NOMO-1 treated with DMSO at 0.1 percent for 48 hours (cell line): Measurements from ENCODE around the gene TBC1D22A.

ENCODE experiments used
- DNase-seq: peaks from one replicate; lab custom pipeline; 2025; ENCODE audit not compliant: unreplicated experiment; lab: John Stamatoyannopoulos, UW

Gene TBC1D22A

DNA sequence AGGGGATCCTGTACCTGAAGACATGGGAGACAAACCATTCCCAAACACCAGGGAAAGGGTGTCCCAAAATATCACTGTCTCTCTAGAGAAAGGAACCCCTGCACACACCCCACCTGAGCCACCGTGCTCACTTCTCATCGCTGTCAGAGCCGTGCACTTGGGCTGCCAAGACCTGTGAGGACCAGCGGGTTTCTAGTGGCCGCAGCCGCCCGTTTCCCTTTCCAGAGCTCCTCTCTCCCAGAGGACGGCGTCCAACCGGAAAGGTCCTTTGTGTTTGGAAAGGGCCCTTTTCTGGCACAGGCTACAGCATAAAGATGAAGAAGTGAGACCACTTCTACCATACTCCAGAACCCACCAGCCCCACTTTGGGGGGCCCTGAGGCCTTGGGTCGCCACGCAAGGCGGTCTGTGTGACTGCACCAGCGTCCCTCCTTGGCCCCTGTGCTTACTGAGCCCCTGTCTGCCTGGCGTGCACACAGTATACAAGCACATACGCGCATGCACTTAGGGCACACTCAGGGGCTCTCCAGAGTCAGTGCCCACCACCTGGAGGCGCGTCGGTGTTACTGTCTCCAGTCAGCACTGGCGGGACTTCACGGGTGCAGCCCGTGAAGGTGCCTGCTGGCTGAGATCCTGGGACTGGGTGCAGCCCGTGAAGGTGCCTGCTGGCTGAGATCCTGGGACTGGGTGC is 381.8 kb downstream of the TBC1D22A start:
- DNase-seq: no peak

DNA sequence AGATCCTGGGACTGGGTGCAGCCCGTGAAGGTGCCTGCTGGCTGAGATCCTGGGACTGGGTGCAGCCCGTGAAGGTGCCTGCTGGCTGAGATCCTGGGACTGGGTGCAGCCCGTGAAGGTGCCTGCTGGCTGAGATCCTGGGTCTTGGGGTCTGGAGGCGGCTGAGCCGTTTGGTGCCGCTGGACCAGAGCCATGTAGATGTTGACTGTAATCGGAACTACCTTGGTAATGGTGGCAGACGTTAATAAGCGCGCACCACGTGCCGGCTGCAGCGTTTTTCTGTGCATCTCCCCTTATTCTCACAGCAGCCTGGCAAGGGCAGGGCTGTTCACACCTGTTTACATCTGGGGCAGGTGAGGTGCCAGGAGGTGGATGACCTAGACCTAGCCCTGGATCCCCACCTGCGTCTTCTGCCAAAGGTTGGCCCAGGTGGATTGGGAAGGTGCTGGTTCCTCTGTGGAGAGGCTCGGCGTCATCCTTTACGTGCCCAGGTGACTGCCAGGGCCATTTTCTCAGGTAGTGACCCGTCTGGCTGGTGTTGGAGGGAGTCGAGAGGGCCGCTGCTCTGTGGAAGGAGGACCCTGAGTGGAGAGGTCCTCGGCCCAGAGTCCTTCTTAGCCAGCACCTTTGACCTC is 382.5 kb downstream of the TBC1D22A start:
- no peak for DNase-seq

DNA sequence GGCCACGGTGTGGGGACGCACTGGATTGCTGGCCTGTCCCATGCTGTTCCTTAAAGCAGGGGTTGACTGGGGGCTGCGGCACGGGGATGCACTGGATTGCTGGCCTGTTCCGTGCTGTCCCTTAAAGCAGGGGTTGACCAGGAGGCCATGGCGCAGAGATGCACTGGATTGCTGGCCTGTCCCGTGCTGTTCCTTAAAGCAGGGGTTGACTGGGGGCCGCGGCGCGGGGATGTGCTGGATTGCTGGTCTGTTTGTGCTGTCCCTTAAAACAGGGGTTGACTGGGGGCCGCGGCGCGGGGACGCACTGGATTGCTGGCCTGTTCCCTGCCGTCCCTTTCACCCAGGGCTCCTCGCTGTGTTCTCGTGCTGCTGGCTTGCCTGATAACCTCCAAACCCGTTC is 383.4 kb downstream of the TBC1D22A start:
- DNase-seq: no peak

DNA sequence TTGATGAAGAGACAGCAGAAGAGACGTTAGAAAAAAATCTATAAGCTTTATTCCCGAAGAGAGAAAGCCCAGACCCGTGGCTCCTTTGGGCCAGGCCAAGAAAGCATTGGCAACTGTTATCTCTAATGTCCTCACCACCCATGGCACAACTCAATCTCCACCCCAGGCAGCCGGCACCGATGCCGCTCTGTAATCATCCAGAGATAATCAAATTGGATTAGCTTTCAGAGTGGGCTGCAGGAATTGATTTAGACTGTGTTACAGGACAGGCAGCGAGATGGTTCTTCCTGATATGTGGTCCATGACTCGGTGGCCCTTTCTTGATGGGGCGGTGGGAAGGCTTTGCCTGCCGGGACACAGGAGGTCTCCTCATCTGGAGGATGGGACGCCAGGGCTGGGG is 383.9 kb downstream of the TBC1D22A start:
- DNase-seq: no peak

DNA sequence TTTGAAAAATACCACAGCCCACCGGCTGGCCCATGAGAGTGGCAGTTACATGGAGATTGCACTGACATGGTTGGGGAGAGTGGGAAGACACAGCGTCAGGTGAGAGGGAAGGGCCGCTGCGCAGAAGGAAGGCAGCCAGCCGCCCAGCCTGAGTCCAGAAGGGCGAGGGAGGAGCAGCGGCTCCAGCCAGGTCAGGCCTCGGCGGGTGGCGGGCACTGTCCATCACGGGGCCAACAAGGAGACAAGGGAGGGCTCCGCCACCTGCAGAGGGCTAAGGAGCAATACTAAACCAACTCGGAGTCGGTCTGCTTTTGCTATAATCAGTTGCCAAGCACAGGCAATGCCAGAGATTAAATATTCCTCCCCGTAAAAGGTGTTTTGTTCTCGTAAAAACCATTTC is 384.5 kb downstream of the TBC1D22A start:
- no peak for DNase-seq

DNA sequence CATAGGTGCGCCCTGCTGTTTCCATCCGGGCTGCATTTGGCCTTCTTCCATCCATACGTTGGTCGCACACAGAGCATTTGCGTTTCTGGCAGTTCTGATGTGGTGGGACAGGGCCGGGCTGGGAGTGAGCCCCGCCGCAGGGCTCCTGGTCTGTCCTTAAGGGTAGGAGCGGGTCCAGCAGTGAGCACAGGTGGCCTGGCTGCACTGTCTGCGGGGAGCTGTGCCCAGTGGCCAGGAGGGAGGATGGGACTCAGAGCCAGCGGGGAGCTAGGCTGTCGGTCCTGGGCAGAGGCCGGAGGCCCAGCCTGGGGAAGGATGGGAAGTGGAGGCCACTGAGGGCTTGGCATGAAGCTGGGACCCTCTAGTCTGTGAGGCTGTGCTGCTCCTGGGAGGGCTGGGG is 385.1 kb downstream of the TBC1D22A start:
- DNase-seq: no peak

DNA sequence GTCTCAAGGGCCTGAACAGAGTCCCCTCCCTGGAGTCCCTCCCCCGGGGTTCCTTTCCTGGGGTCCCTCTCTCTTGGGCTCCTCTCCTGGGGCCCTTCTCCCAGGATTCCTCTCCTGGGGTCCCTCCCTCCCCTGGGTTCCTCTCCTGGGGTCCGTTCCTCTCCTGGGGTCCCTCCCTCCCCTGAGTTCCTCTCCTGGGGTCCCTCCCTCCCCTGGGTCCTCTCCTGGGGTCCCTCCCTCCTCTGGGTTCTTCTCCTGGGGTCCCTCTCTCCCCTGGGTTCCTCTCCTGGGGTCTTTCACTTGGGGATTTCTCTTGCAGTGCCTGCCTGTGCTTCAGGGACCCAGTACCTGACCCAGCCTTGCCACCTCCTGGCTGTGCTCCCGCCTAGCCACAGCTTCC is 386.1 kb downstream of the TBC1D22A start:
- DNase-seq: no peak

DNA sequence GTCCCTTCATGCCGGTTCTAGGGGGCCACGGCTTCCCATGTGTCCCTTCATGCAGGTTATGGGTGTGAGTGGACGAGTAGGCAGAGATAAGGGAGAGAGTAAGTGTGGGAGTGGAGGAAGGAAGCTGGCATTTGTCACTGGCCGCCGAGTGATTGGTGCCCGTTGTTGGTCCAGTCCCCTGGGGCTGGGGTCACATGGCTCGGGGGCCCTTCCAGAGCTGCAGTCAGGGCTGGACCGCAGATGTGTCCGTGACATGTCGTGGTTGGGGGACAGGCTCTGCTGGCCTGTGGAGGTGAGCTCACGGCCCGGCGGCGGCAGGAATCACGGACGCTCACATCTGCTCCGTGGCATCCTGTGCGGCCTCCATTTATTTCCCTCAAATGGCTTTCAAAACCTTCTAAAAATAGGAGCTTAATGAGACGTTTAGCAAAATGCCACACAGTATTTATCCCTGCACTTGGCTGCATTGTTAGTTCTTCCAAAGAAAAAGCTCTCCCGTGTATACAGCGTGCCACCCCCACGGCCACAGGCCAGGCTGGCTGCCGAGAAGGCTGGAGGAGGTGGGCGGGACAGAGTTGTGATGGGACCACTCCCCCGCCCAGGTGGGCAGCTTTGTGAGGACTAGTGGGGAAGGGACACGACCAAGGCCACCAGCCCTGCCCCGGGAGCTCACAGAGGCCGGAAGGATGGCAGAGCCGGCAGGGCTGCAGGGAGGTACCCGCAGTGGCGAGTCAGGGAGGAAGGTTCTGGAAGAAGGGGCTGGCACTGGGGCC is 386.7 kb downstream of the TBC1D22A start:
- no peak for DNase-seq

DNA sequence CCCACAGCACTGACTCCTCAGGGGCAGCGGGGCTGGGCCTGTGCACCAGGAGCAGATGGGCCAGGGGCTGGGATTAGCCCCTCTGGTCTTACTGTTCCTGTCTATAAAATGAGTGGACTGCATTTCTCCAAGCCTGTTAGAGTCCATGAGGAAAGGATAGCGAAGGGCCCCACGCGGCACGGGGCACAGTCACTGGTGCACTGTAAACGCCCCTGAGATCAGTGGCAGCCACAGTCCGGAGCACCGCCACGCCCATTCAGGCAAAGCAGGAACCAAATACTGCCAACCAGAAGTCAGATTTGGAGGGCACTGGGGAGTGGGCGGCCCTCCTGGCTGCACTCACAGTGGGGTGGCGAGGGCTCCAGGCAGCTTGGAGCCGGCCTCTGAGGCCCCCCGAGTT is 387.5 kb downstream of the TBC1D22A start:
- DNase-seq: no peak

DNA sequence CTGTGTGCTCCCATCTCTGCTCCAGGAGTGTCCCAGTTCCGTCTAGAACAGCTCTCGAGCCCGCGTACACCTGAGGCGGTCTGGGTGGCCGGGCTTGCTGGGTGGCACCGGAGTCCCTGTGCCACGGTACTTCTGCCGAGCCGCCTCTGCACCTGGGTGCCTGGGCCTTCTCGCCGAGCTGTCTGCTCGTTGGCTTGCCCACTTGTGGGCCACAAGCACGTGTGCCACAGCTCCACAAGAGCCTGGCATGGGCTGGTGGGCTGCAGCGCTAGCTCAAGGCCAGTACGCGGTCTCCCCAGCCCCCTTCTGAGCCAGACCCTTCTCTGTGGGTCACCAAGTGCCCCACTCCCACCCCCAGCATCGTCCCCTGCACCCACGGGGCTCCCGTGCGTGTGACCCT is 388.0 kb downstream of the TBC1D22A start:
- no peak for DNase-seq

DNA sequence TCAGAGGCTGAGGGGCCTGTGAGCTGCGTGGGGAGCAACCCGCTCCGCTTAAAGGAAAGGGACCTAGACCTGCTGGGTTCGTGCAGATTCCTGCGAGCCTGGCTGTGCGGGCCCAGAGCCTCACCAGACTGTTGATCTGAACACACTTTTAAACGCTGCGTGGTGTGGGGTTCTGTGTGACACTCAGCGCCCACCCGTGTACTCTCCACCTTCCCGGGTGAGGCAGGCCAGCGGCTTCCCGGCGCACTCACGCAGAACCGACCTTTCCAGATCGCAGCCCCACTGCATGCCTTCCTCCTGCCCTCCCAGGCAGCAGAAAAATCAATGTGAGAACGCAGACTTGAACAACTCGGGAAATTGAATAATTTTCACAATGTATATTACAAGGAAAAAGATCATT is 388.6 kb downstream of the TBC1D22A start:
- DNase-seq: no peak

DNA sequence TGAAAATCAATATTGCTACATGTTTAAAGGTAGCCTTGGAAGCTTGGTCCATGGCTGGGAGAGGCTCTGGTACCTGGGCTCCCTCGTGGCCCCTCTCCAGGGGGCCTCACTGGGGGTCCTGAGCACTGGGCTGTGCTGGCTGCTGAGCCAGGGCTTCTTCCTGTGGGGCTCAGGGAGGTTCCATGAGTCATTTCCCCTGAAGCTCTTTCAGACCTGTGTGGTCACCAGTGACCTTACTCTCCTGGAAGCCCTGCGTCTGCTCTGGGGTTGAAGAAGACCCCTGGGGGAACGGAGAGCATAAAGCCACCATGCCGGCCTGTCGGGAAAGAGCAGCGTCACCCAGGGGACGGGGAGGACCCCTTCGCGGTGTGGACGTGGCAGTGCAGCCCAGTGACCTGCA is 389.0 kb downstream of the TBC1D22A start:
- no peak for DNase-seq

DNA sequence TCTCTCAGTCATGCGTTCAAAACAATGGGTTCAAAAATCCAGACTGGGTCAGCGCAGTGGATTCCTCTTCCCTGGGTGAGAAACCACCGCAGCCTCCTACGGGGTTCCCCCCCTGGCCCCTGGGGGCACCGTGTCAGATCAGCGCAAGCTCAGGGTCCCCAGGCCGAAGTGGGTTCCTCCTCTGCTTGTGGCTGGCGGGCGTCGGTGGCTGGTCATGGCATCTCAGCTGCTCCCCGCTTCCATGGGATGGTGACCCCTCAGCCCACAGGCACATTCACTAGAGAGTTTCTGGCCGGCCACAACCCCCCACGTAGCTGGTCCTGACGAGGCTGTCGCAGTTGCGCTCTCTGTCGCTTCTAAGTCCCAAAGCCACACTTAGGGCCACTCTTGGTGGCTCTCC is 389.8 kb downstream of the TBC1D22A start:
- DNase-seq: no peak

DNA sequence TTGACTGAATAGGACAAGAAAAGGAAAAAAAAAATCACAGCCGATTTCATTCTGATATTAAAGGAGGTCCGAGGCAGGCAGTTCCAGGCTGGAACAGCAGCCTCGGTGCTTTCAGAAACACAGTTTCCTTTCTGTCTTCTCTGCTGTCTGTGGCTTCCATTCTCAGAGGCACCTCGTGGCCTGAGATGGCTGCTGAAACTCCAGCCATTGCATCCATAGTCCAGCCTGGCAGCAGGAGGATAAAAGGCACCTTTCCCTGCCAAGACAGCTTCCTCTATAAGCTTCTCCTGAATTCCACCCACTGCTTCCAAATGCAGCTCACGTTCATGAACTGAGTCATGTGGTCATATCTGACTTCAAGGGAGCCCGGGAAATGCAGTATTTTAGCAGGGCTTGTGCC is 390.5 kb downstream of the TBC1D22A start:
- no peak for DNase-seq

DNA sequence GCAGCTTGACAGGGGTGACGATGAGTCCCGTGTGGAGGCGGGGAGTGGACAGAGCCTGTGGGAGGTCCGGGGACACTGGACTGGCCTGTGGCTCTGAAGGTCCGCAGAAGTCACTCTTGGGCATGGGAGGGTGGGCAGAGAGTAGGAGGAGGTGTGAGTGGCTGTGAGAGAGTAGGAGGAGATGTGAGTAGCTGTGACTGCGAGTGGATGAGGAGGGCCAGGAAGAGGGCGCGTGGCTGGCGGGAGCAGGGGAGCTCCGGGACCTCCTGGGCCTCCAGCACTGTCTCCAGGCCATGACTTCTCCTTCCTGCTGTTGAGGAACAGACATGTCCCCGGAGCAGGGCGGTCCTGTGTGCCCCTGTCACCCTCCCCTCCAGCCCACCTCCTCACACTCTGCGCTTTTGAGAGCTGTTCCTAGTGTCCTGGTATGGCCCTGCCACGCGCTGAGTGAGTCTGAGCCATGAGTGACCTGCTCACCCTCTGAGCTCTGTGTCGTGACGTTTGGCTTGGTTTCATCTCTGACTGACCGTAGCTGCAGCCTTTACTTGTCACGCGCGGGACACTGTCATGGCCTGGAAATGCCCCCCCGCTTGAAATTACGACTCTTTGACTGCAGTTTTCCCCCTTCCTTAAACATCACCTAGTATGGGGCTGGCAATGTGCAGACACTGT is 391.5 kb downstream of the TBC1D22A start:
- no peak for DNase-seq

DNA sequence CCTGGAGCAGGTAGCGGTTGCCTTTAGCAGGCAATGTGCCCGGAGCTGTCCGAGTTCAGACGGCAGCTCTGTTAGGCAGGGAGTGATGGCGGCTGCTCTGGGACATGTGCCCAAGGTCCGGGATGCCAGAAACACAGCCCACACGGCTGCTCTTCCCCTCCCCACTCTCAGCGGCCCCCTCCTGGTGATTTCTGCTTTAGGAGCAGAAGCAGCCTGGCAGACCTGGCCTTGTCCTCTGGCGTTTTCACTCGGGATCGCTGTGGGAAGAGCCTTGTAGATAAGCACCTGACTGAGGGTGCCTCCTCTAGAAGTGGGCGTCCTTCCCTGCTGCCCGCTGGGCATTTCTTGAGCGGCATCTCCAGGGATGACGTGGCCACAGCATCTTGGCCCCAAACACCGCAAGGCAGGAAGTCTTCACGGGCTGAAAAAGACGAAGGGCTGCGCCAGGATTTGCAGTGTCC is 392.2 kb downstream of the TBC1D22A start:
- no peak for DNase-seq

DNA sequence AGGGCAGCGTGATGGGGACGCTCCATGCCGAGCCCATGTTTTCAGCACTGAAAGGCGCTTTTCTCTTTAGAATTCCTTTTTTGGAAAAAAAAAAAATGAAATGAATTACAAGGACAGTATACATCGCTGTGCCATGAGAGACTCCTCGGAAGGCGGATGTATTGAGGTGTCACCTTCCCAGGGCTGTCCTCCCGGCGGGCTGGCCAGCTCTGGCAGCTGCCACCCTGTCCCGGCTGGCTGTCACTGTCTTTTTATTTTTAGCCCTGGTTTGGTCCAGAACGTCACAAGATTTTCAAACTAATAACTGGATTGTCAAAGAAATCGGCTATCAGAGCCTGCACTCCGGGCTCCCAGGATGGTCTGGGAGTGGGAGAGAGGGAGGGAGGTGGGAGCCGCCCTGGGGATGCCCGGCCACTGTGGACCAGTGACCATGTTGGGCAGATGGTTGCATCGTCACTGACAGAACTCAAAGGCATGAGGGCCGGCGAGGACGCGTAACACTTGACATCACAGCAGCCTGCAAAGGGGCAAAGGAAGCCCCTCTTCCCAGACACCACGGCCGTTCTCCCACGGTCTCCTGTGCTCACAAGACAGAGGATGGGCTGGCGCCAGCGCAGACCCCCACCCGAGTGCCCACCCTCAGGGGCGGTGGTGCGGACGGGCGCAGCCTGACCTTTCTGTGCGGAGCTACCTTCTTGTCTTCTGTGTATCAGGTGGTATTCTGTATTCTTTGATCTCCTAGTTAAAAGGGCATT is 392.9 kb downstream of the TBC1D22A start:
- DNase-seq: no peak

DNA sequence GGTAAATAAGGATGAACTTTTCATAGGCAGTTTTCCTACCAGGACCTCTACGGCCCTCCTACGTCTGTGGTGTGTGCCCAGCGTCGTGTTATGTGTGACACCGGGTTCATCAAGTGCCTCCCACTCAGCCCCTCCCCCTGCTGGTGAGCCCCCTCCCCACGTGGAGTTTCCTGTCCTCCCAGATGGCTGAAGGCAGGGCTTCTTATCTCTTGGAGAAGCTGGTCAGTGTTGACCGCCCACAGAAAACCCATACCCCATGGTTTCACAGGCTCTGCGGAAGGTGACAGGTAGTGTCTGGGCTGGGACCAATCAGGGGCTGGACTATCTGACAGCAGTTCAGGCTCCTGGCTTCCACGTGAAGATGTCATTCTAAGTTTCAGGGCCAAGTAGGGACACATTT is 393.5 kb downstream of the TBC1D22A start:
- no peak for DNase-seq

DNA sequence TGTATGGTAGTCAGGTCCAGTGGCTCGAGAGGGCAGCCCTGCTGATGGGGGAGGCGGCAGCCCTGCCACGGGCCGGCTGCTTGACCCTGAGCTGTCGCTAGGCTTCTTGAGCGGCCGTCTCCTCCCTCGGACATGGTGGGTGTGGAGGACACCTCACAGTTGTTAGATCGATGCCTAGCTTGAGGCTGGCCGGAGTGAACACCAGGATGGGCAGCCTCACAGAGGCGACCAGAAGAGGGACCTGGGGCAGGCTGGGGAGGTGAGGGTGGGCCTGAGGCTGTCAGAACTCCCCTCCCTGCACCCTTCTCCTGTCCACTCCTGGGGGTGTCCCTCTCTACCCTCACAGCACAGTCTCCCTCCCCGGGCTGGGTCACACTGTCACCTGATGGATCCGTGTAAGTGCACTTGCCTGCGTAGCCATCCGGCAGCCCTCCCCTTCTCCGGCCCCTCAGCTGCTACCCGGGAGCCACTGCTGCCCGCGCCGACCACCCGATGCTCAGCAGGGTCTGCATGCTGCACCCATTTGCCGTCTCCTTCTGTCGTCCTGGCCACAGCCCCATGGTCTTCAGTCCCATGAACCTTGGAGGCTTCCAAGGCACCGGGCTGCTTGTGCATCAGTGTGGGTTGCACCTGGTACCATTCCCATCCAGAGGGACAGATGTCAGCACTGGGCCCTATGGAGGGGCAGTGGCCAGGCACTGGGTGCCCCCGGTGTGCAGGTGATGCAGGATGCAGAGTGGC is 394.1 kb downstream of the TBC1D22A start:
- DNase-seq: no peak

DNA sequence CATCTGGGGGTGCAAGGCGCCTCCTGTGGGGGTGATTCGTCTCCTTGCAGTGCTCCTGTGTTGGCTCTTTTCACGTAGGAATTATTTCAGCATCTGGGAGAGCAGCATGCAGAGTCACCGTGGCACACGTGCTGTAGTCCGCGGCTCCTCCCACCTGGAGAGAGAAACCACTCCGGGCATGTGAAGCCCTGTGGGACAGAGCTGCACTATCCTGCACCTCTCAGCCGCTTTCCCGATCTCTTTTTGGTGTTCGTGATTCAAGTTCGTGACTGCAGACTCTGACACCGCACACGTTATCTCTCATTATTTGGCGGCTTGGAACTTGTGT is 394.6 kb downstream of the TBC1D22A start:
- DNase-seq: no peak
